ENCODE data around the gene TAB2.

DNA sequence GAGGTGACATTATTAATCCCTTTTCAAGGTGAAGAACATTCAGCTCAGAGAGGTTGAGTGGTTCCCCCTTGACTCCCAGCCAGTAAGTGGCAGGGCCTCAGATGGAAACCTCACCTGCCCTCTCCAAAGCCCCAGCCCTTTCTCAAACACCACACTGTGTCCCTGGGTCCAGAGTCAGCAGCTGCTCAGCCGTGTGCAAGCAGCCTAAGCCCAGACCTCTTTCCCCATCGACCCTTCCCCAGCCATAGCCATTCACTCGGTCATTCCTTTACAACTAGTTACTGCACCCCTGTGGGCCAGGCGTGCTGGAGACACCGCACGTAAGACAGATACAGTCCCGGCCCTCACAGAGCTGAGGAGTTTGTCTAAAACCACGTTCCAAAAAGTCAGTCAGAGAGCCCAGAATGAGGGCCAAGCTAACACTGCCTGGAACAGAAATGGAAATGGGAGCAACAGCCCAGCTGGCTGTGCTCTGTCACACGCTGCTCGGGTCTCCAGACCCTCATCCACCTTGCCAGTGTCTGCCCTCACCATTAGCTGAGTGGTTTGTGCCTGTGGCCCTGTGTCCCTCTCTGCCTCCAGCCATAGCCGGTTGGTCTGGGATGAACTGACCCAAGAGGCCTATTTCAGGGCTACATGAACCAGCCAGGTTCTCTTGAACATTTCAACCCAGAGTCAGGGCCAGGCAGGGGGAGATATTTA lies 137.7 kb downstream of the TAB2 start:
- no peak for TF ChIP-seq BHLHE40 (IDR thresholded peaks at IDR 0.05; ENCODE audit: borderline replicate concordance)
- TF ChIP-seq LEF1 (IDR thresholded peaks at IDR 0.05; ENCODE audit: borderline replicate concordance), result no peak
- no peak for TF ChIP-seq TARDBP (IDR thresholded peaks at IDR 0.05)
- TF ChIP-seq NFRKB (IDR thresholded peaks at IDR 0.05), result no peak
- TF ChIP-seq SUZ12 (IDR thresholded peaks at IDR 0.05), result no peak
- no peak for TF ChIP-seq ARNT (IDR thresholded peaks at IDR 0.05)
- TF ChIP-seq FOXK2 (IDR thresholded peaks at IDR 0.05), result no peak
- TF ChIP-seq SP1 (IDR thresholded peaks at IDR 0.05), result no peak
- TF ChIP-seq, protein P1, sequence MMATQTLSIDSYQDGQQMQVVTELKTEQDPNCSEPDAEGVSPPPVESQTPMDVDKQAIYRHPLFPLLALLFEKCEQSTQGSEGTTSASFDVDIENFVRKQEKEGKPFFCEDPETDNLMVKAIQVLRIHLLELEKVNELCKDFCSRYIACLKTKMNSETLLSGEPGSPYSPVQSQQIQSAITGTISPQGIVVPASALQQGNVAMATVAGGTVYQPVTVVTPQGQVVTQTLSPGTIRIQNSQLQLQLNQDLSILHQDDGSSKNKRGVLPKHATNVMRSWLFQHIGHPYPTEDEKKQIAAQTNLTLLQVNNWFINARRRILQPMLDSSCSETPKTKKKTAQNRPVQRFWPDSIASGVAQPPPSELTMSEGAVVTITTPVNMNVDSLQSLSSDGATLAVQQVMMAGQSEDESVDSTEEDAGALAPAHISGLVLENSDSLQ (IDR thresholded peaks at IDR 0.05), result no peak
- TF ChIP-seq CTBP1 (IDR thresholded peaks at IDR 0.05; ENCODE audit: borderline replicate concordance), result no peak
